Measurements from ENCODE around the gene ZNF282.

GRCh38 chr7:149252378-149252777 is 57.0 kb downstream of the ZNF282 start:
- TF ChIP-seq POLR2A (IDR thresholded peaks at IDR 0.05) (no peak), POLR2AphosphoS5 (IDR thresholded peaks at IDR 0.05) (no peak)
- TF ChIP-seq, protein P1, sequence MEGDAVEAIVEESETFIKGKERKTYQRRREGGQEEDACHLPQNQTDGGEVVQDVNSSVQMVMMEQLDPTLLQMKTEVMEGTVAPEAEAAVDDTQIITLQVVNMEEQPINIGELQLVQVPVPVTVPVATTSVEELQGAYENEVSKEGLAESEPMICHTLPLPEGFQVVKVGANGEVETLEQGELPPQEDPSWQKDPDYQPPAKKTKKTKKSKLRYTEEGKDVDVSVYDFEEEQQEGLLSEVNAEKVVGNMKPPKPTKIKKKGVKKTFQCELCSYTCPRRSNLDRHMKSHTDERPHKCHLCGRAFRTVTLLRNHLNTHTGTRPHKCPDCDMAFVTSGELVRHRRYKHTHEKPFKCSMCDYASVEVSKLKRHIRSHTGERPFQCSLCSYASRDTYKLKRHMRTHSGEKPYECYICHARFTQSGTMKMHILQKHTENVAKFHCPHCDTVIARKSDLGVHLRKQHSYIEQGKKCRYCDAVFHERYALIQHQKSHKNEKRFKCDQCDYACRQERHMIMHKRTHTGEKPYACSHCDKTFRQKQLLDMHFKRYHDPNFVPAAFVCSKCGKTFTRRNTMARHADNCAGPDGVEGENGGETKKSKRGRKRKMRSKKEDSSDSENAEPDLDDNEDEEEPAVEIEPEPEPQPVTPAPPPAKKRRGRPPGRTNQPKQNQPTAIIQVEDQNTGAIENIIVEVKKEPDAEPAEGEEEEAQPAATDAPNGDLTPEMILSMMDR (IDR thresholded peaks at IDR 0.05 in 8 of 11, conservative IDR thresholded peaks at IDR 0.05 in 3 of 11) = no peak

Data from spleen (tissue), 7 donors.